IPS-NIHi7 (cell line): ENCODE measurements around the gene KCNJ8.
"Not testable (repeated sequence)": the region's sequence is repeated elsewhere in the genome, so short reads cannot be mapped to it uniquely, and the experiment has no call there.

Experiments
- DNase-seq: peaks from one replicate; pipeline ENCODE4 v3.0.0; 2012; ENCODE audit warnings: mixed read lengths; ENCODE audit errors: extremely low spot score

The KCNJ8 gene

GRCh38 chr12:21774358-21775132 lies at the start of gene KCNJ8:
TSS of gene KCNJ8 (minus strand) at chr12:21774706. CDS start at chr12:21773616, 1,090 bp downstream.
- peak; percentile 82 for DNase-seq

- DNase-seq = no peak
Observed at GRCh38 chr12:21823581-21823980, 49.1 kb upstream of the KCNJ8 start.

GRCh38 chr12:21819678-21820077 lies 45.2 kb upstream of the KCNJ8 start:
- DNase-seq = no peak

GRCh38 chr12:21819236-21819635 lies 44.7 kb upstream of the KCNJ8 start:
- no peak for DNase-seq

- no peak for DNase-seq
Observed at GRCh38 chr12:21818627-21819026, 44.1 kb upstream of the KCNJ8 start.

- no peak for DNase-seq
Observed at GRCh38 chr12:21815306-21816062, 41.0 kb upstream of the KCNJ8 start.

GRCh38 chr12:21814814-21815213 lies 40.3 kb upstream of the KCNJ8 start:
- no peak for DNase-seq

- no peak for DNase-seq
Observed at GRCh38 chr12:21814327-21814726, 39.8 kb upstream of the KCNJ8 start.

- DNase-seq = no peak
Observed at GRCh38 chr12:21813751-21814150, 39.2 kb upstream of the KCNJ8 start.

- DNase-seq = no peak
Observed at GRCh38 chr12:21813125-21813524, 38.6 kb upstream of the KCNJ8 start.

GRCh38 chr12:21812340-21812739 lies 37.8 kb upstream of the KCNJ8 start:
- DNase-seq = not testable (repeated sequence)

GRCh38 chr12:21809100-21809499 lies 34.6 kb upstream of the KCNJ8 start:
- DNase-seq = no peak

- DNase-seq = no peak
Observed at GRCh38 chr12:21806255-21806654, 31.7 kb upstream of the KCNJ8 start.

- DNase-seq = no peak
Observed at GRCh38 chr12:21801522-21802288, 27.2 kb upstream of the KCNJ8 start.

GRCh38 chr12:21800011-21800410 lies 25.5 kb upstream of the KCNJ8 start:
- DNase-seq = no peak

- no peak for DNase-seq
Observed at GRCh38 chr12:21797539-21797938, 23.0 kb upstream of the KCNJ8 start.

- no peak for DNase-seq
Observed at GRCh38 chr12:21795648-21796328, 21.3 kb upstream of the KCNJ8 start.

- DNase-seq = not testable (repeated sequence)
Observed at GRCh38 chr12:21794807-21795595, 20.5 kb upstream of the KCNJ8 start.

- DNase-seq = not testable (repeated sequence)
Observed at GRCh38 chr12:21789687-21790086, 15.2 kb upstream of the KCNJ8 start.

- DNase-seq = no peak
Observed at GRCh38 chr12:21788089-21788983, 13.8 kb upstream of the KCNJ8 start.
